GM12878 (cell line): ENCODE measurements around the gene FXYD6.

Source experiments
- E4F1 ChIP-seq: fragments of 450-650 bp; IDR thresholded peaks from 2 replicates; pipeline ENCODE4 v1.6.1; 2018; ENCODE audit warnings: borderline replicate concordance, mild to moderate bottlenecking; ENCODE audit not compliant: partially characterized antibody
- IKZF1 ChIP-seq: fragments of 450-650 bp; conservative IDR thresholded peaks from 2 replicates; pipeline ENCODE4 v1.6.1; 2017; ENCODE audit warnings: antibody characterized with exemption, mild to moderate bottlenecking
- JUNB ChIP-seq: IDR thresholded peaks from 2 replicates; pipeline ENCODE4 v1.6.1; 2016; ENCODE audit warnings: antibody characterized with exemption, mild to moderate bottlenecking
- PML ChIP-seq: IDR thresholded peaks from 2 replicates; pipeline ENCODE4 v1.6.1; 2012; ENCODE audit warnings: low read length, inconsistent platforms
- SMAD1 ChIP-seq: fragments of 450-650 bp; IDR thresholded peaks from 2 replicates; pipeline ENCODE4 v1.6.1; 2018; ENCODE audit warnings: mild to moderate bottlenecking, low read depth; ENCODE audit not compliant: partially characterized antibody
- TARDBP ChIP-seq: IDR thresholded peaks from 2 replicates; pipeline ENCODE4 v1.6.1; 2016; ENCODE audit warnings: borderline replicate concordance
- TF ChIP-seq, protein P1 (sequence below): IDR thresholded peaks from 2 replicates; pipeline ENCODE4 v1.6.1; 2011; ENCODE audit warnings: low read depth, low read length, improper control_type of control experiment, borderline replicate concordance
- TF ChIP-seq, protein P2 (sequence below), 3 experiments: IDR thresholded peaks in 2 of 3; conservative IDR thresholded peaks in 1 of 3; 2 replicates each; pipeline ENCODE4 v1.5.1; 2011; ENCODE audit warnings: low read depth in 3 of 3, low read length in 3 of 3, mild to moderate bottlenecking in 3 of 3, control low read depth in 2 of 3, moderate library complexity in 2 of 3, inconsistent platforms in 1 of 3, mixed read lengths in 1 of 3; ENCODE audit not compliant: control insufficient read depth in 2 of 3, insufficient read depth in 1 of 3; ENCODE audit errors: extremely low read depth in 1 of 3

DNA sequence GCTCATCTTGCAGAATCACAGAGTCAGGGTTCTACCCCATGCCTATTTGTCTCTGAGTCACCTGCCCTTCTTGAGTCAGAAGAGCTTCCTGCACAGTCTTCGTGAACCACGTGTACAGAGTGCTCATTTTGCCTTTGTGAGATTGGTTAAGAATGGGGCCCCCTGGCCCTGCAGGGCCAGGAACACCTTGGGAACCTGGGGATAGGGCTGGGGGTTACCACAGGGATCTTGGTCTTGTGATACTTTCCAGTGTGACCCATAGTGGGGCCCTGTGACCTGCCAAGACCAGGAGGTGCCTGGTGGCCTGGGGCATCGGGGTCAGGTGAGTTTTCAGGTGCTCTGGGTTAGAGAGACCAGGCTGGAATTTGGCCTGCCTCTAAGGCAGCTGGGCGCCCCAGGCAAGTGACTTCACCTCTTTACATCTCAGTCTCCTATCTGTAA lies 43.3 kb upstream of the FXYD6 start:
- TF ChIP-seq, protein P1, sequence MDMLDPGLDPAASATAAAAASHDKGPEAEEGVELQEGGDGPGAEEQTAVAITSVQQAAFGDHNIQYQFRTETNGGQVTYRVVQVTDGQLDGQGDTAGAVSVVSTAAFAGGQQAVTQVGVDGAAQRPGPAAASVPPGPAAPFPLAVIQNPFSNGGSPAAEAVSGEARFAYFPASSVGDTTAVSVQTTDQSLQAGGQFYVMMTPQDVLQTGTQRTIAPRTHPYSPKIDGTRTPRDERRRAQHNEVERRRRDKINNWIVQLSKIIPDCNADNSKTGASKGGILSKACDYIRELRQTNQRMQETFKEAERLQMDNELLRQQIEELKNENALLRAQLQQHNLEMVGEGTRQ: no peak
- TF ChIP-seq IKZF1: no peak
- no peak for TF ChIP-seq JUNB
- no peak for TF ChIP-seq PML
- TF ChIP-seq TARDBP: no peak
- TF ChIP-seq, protein P2, sequence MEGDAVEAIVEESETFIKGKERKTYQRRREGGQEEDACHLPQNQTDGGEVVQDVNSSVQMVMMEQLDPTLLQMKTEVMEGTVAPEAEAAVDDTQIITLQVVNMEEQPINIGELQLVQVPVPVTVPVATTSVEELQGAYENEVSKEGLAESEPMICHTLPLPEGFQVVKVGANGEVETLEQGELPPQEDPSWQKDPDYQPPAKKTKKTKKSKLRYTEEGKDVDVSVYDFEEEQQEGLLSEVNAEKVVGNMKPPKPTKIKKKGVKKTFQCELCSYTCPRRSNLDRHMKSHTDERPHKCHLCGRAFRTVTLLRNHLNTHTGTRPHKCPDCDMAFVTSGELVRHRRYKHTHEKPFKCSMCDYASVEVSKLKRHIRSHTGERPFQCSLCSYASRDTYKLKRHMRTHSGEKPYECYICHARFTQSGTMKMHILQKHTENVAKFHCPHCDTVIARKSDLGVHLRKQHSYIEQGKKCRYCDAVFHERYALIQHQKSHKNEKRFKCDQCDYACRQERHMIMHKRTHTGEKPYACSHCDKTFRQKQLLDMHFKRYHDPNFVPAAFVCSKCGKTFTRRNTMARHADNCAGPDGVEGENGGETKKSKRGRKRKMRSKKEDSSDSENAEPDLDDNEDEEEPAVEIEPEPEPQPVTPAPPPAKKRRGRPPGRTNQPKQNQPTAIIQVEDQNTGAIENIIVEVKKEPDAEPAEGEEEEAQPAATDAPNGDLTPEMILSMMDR (IDR thresholded peaks at IDR 0.05 in 2 of 3, conservative IDR thresholded peaks at IDR 0.05 in 1 of 3; ENCODE audit: control insufficient read depth in 2 of 3, extremely low read depth in 1 of 3, insufficient read depth in 1 of 3, low read depth in 3 of 3, low read length in 3 of 3): no peak
- TF ChIP-seq SMAD1: no peak
- TF ChIP-seq E4F1: no peak
